Activated CD4-positive, alpha-beta T cell treated with anti-CD3 and anti-CD28 coated beads, Interleukin-10, Interleukin-2, amounts not matched to agents 100 ng/mL and 50 ng/mL, durations not matched to agents 16 hours and 8 hours (primary cell): Measurements from ENCODE around the gene MACO1.
"Not testable (repeated sequence)": the region's sequence is repeated elsewhere in the genome, so short reads cannot be mapped to it uniquely, and the experiment has no call there.

Source experiments
- DNase-seq: peaks from one replicate; pipeline ENCODE4 v3.0.0-alpha.2; 2020

MACO1 gene, protein sequence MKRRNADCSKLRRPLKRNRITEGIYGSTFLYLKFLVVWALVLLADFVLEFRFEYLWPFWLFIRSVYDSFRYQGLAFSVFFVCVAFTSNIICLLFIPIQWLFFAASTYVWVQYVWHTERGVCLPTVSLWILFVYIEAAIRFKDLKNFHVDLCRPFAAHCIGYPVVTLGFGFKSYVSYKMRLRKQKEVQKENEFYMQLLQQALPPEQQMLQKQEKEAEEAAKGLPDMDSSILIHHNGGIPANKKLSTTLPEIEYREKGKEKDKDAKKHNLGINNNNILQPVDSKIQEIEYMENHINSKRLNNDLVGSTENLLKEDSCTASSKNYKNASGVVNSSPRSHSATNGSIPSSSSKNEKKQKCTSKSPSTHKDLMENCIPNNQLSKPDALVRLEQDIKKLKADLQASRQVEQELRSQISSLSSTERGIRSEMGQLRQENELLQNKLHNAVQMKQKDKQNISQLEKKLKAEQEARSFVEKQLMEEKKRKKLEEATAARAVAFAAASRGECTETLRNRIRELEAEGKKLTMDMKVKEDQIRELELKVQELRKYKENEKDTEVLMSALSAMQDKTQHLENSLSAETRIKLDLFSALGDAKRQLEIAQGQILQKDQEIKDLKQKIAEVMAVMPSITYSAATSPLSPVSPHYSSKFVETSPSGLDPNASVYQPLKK

GRCh38 chr1:25430073-25430966 is at the start of gene MACO1:
MACO1 (plus strand) TSS chr1:25430897; CDS start chr1:25431099, 202 bp downstream.
- DNase-seq: peak; percentile 97

GRCh38 chr1:25382543-25382942 is 48.2 kb upstream of the MACO1 start:
- DNase-seq: not testable (repeated sequence)

DNA sequence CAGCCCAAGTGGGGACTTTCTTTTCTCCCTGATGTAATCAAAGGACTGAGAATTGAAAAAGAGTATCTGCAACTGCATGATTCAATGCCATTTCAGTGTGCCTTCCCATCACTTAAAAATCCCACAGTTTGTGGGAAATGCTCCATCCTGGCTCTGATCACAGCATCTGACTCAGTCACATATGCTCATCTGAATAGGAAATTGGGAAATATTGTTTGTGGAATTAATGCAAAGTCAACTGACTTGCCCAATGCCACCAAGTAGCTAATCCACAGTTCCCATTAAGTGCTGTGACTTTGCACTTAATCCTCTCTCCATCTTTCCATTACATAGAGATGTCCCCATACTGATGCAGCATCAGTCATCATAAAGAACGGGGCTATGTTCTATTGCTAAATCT is 47.6 kb upstream of the MACO1 start:
- DNase-seq: not testable (repeated sequence)

- DNase-seq: not testable (repeated sequence)
Observed at GRCh38 chr1:25383875-25384274, 46.8 kb upstream of the MACO1 start.

DNA sequence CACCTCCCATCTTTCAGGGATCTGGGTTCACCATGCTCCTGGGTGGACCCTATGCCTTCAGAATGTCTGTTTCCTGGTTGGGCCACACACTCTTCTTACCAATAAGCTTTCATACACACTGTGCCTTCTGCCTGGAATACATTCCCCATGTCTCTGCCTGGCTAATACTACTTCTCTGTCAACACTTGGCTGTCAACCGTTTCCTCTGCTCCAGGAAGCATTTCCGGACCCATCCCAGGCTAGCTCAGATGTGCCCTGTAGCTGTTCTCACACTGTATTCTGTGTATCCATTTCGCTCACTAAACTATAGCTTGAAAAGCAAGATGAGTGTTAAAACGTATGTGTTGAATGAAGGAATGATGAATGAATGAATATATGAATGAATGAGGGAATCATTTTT is 43.6 kb upstream of the MACO1 start:
- DNase-seq: not testable (repeated sequence)

GRCh38 chr1:25388691-25389090 is 42.0 kb upstream of the MACO1 start:
- DNase-seq: not testable (repeated sequence)

DNA sequence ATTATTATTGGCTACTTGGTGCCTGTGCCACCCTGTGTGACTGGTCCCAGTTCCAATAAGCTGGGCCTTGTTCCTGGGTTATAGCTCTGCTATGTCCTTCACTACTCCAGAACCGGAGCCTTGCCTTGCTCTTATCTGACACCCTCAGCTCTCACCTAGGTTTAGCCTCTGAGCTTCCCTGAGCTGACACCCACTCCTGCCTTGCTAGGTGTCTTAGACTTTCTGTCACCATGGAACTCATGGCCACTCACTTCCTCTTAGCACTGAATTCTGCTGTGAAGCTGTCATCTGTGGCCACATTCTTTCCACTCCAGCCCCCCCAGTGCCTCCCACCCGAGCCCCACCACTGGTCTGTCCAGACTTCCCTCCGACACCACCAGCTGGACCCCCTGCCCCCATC is 41.0 kb upstream of the MACO1 start:
- DNase-seq: not testable (repeated sequence)

GRCh38 chr1:25392841-25393240 is 37.9 kb upstream of the MACO1 start:
- no peak for DNase-seq

DNA sequence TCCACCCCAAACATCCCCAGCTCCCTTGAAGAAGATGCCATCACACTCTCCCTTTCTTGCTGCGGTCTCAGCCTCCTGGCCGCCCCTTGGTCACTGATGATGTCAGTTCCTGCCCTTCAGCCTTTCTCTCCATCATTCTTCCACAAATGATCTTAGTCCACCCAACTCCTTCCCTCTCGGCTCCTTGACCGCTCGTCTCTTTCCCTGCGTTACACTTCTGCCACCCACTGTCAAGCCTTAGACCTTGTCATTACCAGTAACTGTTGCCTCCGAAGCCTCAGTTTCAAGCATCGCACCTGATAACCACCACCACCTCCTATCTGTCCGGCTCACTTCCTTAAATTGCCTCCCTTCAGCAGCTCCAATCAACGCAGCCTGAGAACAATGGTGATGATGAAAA is 33.1 kb upstream of the MACO1 start:
- not testable (repeated sequence) for DNase-seq

DNA sequence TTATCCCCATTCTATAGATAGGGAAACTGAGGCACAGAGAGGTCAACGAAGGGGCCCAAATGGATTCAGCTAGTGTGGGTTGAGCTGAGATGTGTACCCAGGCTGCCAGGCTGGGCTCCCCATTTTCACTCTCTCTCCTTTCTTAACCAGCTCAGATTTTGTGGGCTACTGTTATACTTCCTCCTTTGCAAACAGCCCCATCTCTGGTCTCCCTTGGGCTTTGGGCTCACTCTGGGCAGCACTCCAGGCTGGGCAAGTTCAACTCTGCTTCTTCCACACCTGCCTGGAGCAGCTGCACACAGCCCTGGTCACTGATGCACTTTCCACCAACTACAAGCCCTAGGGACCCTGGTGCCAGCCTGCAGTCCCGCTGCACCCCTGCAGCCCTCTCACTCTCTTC is 32.6 kb upstream of the MACO1 start:
- DNase-seq: not testable (repeated sequence)

GRCh38 chr1:25402947-25403803 is 27.5 kb upstream of the MACO1 start:
- not testable (repeated sequence) for DNase-seq

GRCh38 chr1:25405731-25406305 is 24.9 kb upstream of the MACO1 start:
- not testable (repeated sequence) for DNase-seq

GRCh38 chr1:25409641-25410427 is 20.9 kb upstream of the MACO1 start:
- DNase-seq: not testable (repeated sequence)

GRCh38 chr1:25412872-25413623 is 17.6 kb upstream of the MACO1 start:
- not testable (repeated sequence) for DNase-seq

DNA sequence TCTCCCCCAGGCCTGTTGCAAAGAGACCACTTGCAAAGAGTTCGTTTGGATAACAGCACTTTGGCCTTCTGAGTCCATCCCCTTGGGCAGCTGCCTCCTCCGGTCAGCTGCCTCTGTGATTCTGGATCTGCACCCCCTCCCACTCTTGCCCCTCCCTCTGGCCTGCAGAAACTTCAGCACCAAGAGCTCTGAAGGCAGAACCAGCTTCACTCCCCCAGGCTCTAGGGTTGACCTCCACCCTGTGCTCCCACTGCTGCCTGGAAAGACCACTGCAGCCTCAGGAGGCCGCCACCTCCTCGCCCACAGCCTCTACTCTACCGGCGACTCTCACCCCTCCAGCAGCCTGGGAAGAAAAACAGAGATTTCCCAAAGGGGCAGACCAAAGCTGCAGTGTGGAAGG is 16.5 kb upstream of the MACO1 start:
- DNase-seq: not testable (repeated sequence)

- not testable (repeated sequence) for DNase-seq
Observed at GRCh38 chr1:25414578-25414977, 16.1 kb upstream of the MACO1 start.

GRCh38 chr1:25417280-25417679 is 13.4 kb upstream of the MACO1 start:
- not testable (repeated sequence) for DNase-seq

DNA sequence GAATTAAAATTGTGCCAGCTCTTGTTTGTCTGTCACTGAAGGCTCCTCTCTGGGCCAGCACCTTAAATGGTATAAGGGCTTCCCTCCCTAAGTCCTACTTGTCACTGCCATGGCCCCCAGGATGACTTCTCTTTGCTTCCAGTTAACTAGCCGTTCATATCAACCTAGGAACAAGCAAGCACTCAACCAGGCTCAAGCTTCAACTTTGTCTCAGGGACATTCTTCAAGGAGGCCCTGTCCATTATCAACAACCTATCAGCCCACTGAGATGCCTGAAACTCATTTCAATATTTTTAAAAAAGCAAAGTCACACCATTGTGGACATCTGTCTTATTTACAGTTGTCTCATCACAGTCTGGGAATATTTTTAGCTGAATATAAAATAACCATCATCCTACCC is 11.4 kb upstream of the MACO1 start:
- not testable (repeated sequence) for DNase-seq

DNA sequence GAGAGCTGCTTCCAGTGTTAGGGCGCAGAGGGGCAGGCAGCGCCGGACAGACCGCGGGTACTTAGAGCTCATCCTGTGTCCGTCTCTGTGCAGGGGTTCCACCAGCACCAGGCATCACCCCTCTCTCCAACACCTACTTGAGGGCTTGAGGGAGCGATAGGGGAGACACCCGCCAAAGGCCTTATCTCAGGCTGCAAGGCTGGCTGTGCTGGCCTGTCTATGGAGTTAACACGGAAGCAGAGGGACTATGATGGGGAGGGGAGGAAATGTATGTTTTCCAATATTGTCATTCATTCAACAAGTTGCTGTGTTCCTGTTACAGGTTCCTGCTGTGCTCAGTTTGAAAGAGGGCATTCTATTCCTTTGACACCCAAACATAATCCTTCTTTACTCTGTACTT is 10.0 kb upstream of the MACO1 start, which contains the start of gene RHCE:
Gene RHCE, minus strand, starts transcription at position 111 of the 400 bp plus-strand sequence. Its CDS starts 39 bp downstream, at position 72.
- DNase-seq: not testable (repeated sequence)

DNA sequence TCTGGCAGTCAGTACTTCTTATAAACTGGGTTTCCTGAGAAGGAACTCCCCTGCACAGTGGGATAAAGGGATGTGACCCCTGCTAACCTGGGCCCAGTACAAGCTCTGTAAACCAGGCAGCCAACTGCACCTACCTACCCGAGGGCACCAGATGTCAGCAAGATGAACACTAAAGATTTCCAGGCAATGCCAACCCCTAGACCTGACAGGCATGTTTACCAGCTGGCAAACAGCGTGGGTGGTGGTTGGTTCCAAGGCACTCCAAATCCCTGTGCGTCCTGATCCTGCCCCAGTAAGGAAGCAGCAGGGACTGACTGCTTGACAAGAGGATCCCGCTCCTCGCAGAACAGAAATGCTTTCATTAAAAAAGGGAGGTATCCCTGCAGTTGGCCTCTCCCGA is 7.5 kb upstream of the MACO1 start:
- not testable (repeated sequence) for DNase-seq
